Stimulated activated CD8-positive, alpha-beta memory T cell treated with anti-CD3 and anti-CD28 coated beads, Interleukin-15, amount 100 ng/mL, for 4 hours (primary cell): ENCODE results near the gene PITPNC1.

ENCODE experiments used
- DNase-seq, 2 donors: peaks; one replicate each; pipeline ENCODE4 v3.0.0-alpha.2; 2020; ENCODE audit warnings: low read depth in 2 of 2

Gene PITPNC1

GRCh38 chr17:67548693-67549092 is 171.6 kb downstream of the PITPNC1 start:
- no peak for DNase-seq

GRCh38 chr17:67549820-67550219 is 172.7 kb downstream of the PITPNC1 start:
- DNase-seq: no peak

GRCh38 chr17:67554634-67555033 is 177.6 kb downstream of the PITPNC1 start:
- no peak for DNase-seq

- no peak for DNase-seq
These were observed 178.8 kb downstream of the PITPNC1 start for GRCh38 chr17:67555855-67556254.

GRCh38 chr17:67557052-67557845 is 180.2 kb downstream of the PITPNC1 start:
- no peak for DNase-seq

- no peak for DNase-seq
These were observed 180.8 kb downstream of the PITPNC1 start for GRCh38 chr17:67557921-67558320.

- DNase-seq: no peak
These were observed 181.8 kb downstream of the PITPNC1 start for GRCh38 chr17:67558740-67559380.

- DNase-seq: no peak
These were observed 182.4 kb downstream of the PITPNC1 start for GRCh38 chr17:67559381-67559966.

GRCh38 chr17:67562005-67562404 is 184.9 kb downstream of the PITPNC1 start:
- DNase-seq: no peak

GRCh38 chr17:67563692-67564228 is 186.7 kb downstream of the PITPNC1 start:
- DNase-seq: no peak

- DNase-seq: no peak
These were observed 188.0 kb downstream of the PITPNC1 start for GRCh38 chr17:67565068-67565467.

- DNase-seq: no peak
These were observed 189.6 kb downstream of the PITPNC1 start for GRCh38 chr17:67566656-67567055.

- no peak for DNase-seq
These were observed 192.0 kb downstream of the PITPNC1 start for GRCh38 chr17:67569015-67569451.

- no peak for DNase-seq
These were observed 192.8 kb downstream of the PITPNC1 start for GRCh38 chr17:67569873-67570272.

- no peak for DNase-seq
These were observed 193.7 kb downstream of the PITPNC1 start for GRCh38 chr17:67570797-67571196.

- DNase-seq: no peak
These were observed 194.4 kb downstream of the PITPNC1 start for GRCh38 chr17:67571478-67571877.

GRCh38 chr17:67573987-67574657 is 197.0 kb downstream of the PITPNC1 start:
- DNase-seq: no peak

- DNase-seq: no peak
These were observed 197.7 kb downstream of the PITPNC1 start for GRCh38 chr17:67574658-67575293.

- DNase-seq: no peak
These were observed 198.2 kb downstream of the PITPNC1 start for GRCh38 chr17:67575325-67575724.

- no peak for DNase-seq
These were observed 199.5 kb downstream of the PITPNC1 start for GRCh38 chr17:67576471-67577115.
